SIG-M5 treated with dmso at 0.1 percent for 504 hours (cell line): ENCODE measurements around the gene IREB2.
A peak's percentile ranks its signal among the peaks of the same experiment; 100 is the strongest.

Experiments used
- DNase-seq: peaks from one replicate; lab custom pipeline; 2025; ENCODE audit not compliant: unreplicated experiment; lab: John Stamatoyannopoulos, UW

Gene IREB2

DNA sequence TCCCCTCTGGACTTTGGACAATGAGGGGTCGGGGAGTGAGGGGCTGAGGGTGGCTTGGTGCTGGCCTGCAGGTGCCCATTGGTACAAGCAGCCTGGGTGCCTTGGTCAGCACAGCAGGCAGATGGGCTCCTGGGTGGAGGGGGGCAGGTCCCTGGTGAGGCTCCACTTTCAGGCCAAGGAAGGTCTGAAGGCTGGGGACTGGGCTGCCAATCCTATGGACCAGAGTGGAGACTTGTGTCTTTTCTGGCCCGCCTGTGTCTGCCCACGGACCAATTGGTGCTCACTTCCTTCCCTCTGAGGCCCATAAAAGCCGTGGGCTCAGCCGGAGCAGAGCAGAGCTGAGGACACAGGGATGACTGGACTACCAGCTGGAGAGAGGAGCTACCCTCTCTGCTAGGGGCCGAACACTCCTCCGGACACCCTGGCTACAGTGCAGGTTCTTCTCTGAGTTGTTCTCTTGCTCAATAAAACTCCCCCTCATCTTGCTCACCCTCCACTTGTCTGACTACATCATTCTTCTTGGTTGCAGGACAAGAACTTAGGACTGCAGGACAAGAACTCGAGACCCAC is 31.9 kb upstream of the IREB2 start:
- no peak for DNase-seq

DNA sequence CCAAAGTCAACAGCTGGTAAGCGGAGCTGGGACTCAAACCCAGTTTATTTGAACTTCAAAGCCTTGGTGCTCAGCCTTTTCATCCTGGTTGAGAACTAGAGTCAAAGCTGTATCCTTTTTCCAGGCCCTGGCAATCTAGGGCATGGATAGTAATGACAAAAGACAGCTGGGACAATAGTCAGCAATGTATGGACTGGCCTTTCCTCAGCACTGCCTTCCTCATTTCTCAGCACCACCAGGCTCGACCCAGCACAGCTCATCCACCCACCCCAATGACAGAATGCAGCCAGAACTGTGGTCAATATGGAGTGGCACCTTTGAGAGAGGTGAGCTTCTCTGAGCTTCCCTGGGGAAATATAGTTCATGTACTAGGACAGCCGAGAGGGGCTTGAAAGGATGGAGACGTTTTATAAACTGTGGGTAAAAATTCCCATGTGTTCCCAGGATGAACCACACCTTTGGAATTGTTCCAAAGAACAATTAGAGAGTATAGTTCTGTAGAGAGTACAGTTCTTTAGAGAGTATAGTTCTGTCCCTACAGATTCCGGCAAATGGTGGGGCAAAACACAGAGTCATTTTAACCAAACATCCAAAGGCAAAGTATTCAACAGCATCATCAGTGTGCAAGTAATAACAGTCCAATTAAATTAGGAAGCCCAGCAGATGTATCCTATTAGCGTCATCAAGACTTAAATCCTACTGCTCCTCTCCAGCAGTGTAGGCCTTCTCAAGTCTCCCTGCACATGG is 30.2 kb upstream of the IREB2 start:
- no peak for DNase-seq

DNA sequence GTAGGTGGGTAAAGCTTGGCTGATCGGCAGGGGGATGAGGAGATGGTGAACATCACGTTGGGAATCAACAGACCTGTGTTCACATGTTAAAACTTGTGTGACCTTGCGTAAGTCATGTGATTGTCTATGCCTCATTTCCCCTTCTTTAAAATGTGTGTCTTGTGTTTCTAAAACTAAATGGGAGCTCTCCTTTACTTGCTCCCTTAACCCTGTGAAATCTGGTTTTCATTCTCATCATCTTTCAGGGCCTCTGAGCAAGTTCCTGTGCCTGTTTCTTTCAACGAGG is 29.7 kb upstream of the IREB2 start:
- DNase-seq: no peak

DNA sequence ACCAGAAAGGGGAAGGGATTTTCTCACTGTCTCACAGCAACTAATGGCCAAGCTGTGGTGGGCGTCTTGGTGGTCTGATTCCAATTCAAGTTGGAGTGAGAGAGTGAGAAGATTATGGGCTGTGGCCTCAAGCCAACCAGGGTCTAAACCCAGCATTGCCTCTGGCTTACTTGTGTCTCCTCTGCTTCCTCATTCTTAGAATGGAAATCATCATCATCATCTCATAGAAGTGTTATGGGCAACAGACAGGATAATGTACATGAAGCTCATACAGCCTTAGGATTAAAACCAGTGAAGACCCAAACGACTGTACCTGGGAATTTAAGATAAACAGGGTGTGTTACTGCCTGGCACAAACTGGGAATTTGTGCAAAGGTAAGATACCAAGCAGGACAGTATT is 29.1 kb upstream of the IREB2 start:
- no peak for DNase-seq

DNA sequence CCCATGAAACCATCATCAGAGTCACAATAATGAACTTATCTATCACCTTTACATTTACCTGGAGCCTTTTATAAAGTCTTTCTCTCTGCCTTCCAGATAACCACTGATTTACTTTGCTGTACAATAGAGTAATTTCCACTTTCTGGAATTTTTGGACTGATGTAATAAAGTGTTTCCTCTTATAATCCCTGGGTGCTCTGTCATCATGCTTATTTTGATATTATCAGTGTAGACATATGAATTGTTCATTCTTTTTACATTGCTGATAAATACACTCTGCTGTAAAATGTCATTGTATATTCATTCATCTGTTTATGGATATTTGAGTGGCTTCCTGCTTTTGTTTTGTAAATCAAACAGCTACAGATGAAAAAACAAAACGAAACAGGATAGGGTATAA is 27.0 kb upstream of the IREB2 start:
- no peak for DNase-seq

DNA sequence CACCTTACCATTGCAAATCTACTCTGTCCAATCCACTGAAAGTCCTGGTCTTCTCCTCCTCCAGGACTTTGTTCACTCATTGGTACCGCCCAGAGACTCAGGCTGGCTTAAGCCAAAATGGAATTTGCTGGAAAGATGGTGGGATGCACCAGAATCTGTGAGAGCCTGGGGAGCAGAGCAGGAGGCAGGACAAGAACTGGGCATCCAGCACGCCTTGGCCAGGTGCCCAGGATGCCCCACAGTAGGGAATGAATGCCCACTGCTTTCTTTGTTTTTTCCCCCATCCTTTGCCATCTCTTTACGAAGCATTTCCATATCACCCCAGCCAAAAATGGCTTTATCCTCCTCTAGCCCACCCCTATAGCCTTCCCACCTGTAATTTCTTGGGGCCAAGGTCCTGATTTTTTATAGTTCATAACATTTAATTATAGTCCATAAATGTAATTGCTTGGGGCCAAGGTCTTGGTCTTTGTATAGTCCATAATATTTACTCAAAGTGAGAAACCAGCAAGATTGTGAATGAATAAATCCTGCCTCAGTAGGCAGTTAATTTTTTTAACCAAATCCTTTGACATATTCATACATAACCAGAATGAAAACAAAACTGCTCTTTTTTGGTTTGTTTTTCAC is 23.3 kb upstream of the IREB2 start:
- no peak for DNase-seq

DNA sequence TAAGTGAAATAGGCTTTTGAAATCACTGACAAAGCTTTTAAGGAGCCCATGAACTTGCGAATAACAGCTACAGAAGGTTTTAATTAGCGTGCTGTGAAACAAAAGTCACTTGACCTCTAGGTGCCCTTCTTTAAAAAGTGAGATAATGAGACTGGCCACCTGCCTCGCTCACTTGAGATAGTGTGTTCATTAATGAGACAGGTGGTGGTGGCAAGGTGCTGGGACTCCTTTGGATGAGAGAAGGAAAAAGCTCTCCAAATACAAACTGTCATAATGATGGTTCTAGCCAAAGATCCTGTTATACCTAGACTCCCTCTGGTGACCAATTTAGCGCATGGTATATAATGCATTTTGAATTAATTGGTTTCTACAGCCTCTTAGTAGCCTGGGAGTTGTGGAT is 22.7 kb upstream of the IREB2 start:
- DNase-seq: peak; percentile 32

DNA sequence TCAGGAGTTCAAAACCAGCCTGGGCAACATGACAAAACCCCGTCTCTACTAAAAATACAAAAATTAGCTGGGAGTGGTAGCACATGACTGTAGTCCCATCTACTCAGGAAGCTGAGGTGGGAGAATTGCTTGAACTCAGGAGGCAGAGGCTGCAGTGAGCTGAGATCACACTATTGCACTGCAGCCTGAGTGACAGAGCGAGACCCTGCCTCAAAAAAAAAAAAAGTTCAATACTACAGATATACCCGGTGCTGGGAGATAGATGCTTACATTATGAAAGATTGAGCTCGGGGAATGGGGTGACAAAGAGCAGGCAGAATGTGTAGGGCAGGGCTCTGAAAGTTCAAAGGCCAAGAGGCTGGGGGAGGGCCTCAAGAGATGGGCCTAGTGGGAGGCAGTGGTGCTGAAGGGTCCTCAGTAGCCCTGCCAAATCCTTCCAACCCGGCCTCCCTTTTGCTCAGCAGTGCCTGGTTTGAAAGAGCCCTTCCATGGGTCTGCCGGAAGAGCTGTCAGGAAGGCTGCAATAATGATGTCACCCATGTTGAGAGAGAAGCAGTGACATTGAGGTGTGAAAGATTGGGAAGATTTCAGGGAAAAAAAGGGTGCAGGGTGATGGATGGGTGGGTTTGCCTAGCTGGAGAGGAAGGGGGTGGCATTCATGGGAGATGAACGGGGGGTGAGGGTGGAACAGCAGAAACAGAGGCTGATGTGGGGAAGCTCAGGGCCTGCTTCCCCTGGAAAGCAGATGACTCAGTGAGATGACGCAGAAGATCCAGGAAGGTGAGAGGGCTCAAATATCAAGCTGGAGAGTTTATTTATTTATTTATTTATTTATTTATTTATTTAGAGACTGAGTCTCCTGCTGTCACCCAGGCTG is 20.0 kb upstream of the IREB2 start:
- DNase-seq: no peak

DNA sequence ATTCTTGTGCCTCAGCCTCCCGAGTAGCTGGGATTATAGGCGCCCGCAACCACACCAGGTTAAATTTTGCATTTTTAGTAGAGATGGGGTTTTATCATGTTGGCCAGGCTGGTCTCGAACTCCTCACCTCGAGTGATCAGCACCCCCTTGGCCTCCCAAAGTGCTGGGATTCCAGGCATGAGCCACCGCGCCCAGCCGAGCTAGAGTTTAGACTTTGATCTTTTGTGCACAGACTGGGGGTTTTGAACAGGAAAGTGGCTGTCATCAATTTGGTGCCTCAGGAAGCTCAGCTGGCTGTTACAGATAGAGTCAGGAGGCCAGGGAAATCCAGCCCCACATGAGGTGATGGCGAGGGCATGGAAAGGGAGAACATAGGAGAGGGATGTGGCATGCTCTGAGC is 19.3 kb upstream of the IREB2 start:
- no peak for DNase-seq

DNA sequence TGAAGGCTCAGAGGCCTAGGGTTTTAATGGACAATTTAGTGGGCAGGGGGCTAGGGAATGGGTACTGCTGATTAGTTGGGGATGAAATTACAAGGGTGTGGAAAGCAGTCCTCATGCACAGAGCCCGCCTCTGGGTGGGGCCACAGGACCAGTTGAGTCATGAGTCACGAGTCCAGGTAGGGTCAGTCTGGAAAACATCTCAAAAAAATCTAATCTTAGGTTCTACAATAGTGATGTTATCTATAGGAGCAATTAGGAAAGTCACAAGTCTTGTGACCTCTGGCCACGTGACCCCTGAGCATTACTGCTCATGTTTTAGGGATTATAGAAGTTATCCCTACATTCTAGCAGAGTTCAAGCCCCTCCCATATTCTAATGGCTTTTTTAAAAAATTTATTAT is 18.6 kb upstream of the IREB2 start:
- no peak for DNase-seq

DNA sequence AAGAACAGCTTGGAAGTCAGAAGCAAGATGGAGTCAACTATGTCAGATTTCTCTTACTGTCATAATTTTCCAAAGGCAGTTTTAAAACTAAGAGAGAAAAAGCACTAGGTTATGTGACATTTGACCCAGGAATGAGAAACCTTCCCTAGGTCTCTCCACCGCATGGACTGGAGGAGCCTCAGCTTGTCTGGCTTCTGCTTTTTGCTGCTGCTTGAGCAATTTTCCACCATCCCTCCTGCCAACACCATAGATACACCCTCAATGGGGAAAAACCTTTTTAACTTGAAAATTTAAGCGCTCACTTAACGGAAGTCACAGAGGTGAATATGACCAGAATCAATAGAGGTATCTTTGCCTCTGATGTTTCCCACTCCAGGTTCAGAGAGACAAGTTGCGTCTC is 17.8 kb upstream of the IREB2 start:
- peak; percentile 60 for DNase-seq

DNA sequence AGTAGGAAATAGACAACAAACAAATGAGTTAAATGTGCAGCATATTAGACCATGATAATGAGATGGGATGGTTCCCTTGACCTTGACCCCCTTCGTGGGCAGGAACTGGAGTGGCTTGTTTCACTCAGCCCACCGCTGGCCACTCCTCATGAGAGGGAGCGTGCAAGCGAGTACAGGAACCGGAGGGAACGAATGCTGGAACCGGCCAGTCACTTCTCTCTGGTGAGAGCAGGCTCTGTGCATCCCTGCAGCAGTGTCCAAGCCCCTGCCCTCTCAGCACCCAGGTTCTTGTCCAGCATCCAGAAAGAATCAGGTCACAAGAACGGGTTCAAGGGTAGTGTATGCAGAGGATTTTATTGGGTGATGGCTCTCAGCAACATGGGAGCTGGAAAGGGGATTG is 17.2 kb upstream of the IREB2 start:
- DNase-seq: no peak

DNA sequence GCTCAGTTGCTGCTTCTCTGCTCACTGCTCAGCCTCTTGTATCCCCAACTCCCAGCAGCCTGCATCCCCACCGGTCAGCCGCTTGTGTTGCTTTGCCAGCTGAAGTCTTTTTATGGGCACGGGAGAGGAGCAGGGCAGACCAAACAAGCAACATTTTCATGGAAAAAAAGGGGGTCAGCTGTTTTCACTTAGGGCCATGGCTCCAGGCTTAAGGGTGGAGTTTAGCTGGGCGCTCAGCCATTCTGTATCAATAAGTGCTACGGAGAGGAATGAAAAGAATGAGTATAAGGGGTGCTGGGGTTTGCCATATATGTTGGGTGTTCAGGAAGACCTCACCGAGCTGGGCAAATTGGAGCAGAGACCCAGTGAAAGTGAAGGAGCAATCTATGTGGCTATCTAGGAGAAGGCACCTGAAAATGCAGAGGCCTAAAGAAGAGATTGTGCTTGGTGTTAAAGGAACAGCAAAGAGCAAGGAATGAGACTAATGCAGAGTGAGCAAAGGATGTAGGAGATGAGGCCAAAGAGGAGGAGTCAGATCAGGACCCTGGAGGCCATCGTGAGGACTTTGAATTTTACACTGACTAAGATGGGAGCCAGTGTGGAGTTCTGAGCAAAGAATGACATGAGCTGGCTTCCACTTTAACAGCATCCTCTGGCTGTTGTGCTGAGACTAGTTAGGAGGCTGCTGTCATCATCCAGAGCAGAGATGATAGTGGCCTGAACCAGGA is 16.6 kb upstream of the IREB2 start:
- DNase-seq: no peak

DNA sequence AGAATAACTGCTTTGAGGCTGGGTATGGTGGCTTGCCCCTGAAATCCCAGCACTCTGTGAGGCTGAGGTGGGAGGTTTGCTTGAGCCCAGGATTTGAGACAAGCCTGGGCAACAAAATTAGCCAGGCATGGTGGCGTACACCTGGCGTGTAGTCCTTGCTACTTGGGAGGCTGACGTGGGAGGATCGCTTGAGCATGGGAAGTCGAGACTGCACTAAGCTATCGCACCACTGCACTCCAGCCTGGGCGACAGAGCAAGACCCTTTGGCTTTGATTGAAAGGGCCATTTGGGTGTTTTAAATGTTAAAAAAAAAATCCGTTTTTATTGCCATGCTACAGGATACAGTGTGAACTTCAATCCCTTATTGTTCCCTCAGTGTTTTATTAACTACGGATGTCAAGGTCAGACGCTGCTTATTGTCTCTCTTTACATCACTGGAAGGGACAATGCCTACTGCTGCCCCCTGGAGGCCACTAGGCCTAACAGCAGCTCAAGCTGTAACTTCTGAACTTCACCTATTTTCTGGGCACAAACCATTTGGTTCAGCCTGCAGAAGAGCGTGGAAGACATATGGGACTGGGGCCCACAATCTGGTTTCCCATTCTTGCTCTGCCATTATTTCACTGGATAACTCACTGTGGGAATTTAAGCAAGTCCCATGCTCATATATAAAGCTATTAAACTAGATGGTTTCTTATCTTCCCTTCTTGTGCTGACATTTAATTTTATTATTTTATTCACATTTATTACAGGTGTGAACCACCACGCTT is 15.3 kb upstream of the IREB2 start:
- peak; percentile 70 for DNase-seq

DNA sequence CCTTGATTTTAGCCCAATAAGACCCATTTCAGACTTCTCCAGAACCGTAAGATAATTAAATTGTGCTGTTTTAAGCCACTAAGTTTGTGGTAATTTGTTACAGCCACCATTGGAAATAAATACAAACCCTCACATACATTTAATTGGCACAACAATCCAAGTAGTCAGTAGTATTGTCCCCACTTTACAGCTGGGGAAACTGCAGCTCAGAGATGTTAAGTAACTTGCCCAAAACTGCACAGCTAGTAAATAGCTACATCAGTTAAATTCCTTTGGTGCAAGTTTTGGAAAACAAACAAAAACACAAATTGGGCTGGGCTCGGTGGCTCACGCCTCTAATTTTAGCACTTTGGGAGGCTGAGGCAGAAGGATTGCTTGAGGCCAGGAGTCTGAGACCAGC is 13.3 kb upstream of the IREB2 start:
- DNase-seq: no peak

DNA sequence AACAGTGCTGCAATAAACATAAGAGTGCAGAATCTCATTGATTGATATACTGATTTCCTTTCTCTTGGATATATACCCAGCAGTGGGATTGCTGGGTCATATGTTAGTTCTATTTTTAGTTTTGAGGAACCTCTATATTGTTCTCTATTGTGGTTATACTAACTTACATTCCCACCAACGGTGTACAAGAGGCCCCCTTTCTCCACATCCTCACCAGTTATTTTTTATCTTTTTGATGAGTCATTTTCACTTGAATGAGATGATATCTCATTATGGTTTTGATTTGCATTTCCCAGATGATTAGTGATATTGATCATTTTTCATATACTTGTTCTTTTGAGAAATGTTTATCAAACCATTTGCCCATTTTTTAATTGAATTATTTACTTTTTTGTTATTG is 12.4 kb upstream of the IREB2 start:
- peak; percentile 79 for DNase-seq

DNA sequence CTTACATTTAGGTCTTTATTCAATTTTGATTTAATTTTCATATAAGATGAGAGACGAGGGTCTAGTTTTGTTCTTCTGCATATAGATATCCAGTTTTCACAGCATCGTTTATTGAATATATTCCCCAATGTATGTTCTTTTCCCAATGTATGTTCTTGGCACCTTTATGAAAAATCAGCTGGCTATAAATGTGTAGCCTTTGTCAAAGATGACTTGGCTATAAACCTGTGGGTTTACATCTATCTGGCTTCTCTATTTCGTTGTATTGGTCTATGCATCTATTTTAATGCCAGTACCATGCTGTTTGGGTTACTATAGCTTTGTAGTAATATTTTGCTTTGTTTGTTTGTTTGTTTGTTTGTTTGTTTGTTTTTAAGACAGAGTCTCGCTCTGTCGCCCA is 11.7 kb upstream of the IREB2 start:
- no peak for DNase-seq

DNA sequence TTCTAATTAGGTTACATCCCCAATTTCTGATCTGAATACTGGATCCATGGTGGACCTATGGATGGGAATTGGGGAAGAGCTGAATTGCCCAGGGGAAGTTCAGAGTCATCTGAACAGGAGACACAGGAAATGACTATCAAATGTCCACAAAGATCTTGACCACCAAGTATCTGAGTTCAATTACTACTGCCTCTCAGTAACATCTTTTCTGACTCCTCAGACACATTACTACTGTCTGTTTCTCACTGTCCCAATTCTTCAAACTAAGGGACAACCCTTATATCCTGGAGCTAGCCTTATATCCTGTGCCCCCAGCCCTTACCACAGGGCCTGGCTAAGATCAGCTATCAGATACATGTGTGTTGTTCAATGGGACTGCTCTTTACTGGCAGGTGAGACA is 10.1 kb upstream of the IREB2 start:
- no peak for DNase-seq

DNA sequence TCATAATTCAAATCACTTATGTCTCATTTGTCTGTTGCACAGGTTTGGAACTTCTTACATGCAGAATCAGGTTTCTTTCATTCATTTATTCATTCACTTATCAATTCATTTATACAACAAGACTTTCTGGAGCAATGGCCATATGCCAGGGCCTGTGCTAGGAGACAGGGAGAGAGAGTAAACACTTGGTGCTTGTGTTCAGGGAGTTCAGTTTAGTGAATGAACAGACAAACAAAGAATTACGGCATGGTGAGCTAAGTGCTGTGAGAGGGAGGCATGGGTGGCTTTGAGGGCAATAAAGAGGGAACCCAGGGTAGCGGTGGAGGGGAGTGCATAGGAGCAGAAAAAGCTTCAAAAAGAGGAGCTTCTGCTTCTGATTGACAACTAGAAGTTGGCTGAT is 8.5 kb upstream of the IREB2 start:
- DNase-seq: no peak

DNA sequence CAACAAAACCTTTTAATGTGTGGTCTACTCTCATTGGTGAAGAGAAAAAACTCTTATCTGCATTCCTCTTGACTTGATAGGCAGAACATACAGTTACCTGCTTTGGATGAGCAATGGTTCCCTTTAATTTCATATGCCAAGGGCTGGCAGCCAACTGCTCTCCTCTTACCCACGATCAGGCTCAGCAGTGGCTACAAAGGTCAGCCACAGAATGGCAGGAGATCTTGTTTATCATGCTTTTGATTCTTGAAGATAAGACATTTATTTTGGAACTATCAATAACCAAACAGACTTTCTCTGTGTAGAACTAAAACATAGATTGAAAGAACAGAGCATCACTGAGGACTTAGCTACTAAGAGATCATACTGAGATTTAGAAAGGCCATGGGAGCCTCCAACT is 6.1 kb upstream of the IREB2 start:
- DNase-seq: no peak

DNA sequence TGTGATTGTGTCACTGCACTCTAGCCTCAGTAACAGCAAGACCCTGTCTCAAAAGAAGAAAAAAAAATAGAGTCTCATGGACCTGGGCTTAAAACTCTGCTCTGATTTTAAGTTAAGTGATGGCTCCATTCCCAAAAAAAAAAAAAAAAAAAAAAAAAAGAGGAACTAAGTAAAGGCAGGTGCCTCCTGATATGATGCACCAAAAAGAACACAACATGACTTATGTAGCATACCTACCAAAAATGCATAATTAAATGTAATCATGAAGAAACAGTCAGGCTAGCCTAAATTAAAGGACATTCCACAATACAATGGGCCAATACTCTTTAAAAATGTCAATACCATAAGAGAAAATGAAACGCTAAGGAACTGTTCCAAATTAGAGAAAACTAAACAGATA is 5.4 kb upstream of the IREB2 start:
- no peak for DNase-seq
